Measurements from ENCODE around the gene MNX1.

DNA sequence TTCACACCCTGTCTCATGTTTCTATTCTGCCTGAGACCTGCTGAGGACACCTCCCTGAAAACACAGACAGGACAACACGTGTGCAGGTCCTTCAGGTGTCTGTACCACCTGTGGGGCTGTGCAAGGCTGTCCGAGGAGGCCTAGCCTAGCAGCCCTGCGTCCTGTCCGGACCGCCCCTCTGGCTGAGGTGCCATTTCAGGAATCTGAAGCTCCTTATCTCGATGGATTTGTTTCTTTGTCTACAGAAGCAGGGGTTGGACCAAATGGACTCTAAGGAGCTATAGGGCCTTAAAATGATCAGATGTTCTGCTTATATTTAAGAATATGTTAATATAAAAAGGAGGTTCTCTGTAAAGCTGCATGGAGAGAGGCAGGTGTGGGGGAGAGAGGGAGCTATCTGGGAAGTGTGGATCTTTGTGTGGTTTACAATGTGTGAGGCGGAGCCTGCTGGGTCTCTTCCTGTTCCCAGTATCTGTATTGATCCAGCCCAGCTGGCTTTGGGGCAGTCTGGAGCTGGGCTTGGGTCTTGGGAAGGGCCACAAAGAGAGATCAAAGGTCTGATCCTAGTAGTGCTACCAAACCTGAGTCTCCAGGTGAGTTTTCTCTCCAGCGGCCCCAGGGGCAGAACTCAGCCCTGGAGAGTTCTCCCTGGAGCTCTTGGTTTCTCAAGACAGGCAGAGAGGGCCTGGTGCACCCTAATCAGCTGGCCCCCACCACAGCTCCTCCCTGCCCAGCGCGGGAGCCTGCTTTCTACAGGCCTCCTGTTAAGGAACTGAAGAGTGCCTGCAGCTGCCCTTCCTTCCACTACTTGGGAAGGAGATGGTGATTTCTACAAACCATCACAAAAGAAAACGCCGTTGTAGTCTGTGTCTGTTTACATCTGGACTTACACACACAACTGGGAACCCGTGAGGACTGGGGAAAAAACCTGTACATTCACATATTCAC is 3.4 kb upstream of the MNX1 start:
- TF ChIP-seq, protein P1, sequence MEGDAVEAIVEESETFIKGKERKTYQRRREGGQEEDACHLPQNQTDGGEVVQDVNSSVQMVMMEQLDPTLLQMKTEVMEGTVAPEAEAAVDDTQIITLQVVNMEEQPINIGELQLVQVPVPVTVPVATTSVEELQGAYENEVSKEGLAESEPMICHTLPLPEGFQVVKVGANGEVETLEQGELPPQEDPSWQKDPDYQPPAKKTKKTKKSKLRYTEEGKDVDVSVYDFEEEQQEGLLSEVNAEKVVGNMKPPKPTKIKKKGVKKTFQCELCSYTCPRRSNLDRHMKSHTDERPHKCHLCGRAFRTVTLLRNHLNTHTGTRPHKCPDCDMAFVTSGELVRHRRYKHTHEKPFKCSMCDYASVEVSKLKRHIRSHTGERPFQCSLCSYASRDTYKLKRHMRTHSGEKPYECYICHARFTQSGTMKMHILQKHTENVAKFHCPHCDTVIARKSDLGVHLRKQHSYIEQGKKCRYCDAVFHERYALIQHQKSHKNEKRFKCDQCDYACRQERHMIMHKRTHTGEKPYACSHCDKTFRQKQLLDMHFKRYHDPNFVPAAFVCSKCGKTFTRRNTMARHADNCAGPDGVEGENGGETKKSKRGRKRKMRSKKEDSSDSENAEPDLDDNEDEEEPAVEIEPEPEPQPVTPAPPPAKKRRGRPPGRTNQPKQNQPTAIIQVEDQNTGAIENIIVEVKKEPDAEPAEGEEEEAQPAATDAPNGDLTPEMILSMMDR (conservative IDR thresholded peaks at IDR 0.05 in 1 of 2, IDR thresholded peaks at IDR 0.05 in 1 of 2; ENCODE audit: low read depth in 1 of 2, low read length in 2 of 2), result no peak
- TF ChIP-seq EZH2 (IDR thresholded peaks at IDR 0.05; ENCODE audit: low read length, missing control alignments), result no peak

Measured in fibroblast of lung (primary cell).